T47D (cell line): ENCODE data around the gene USH1G.
A peak's percentile ranks its signal among the peaks of the same experiment; 100 is the strongest.

Source experiments
- DNase-seq, 2 experiments: peaks; one replicate each; pipeline versions ENCODE4 v3.0.0 to v3.0.0-alpha.2; 2011 to 2012; ENCODE audit warnings: low read depth in 1 of 2, low spot score in 1 of 2
- JUND ChIP-seq: IDR thresholded peaks from 2 replicates; pipeline ENCODE4 v1.6.1; 2012; ENCODE audit warnings: low read depth
- in situ Hi-C: cut with HindIII; loops from 2 replicates; pipeline ENCODE4 v1.10.0; 2016; ENCODE audit warnings: low sequenced_read_pairs, low pct_unique_long_range_greater_than_20kb

The USH1G gene

DNA sequence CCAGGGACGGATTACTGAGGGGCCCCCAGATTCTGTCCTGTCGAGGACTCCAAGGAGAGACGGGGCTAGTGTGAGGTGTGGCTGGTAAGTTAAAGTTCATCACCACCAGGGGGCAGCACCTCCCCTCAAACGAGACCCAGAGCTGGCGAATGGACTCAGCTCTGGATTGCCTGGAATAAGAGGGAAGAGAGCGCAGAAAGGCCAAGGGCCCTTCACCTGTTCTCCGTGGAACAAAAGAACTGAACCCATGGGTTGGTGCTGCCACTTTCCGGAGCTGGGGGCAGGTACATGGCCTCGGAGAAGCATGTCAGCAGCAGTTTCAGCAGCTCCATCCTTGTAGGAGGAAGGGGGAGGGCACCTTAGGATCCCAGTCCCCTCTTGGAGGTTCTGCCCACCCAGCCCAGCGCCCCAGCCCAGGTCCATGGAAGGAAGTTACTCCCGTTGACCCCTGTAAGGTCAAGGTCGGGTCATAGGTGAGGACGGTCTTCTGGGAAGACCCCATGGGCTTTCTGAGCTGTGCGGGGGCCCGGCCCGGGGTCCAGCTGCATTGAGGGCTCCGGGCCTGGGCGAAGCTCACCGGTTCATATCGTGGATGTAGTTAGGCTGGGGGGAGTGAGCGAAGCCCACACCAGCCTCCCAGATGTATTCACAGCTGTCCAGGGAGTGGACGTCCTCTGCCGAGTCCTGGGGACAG lies 38.7 kb upstream of the USH1G start:
- TF ChIP-seq JUND = no peak
- in situ Hi-C loops = no loop called here
- DNase-seq = peak; percentile 94 to 96

DNA sequence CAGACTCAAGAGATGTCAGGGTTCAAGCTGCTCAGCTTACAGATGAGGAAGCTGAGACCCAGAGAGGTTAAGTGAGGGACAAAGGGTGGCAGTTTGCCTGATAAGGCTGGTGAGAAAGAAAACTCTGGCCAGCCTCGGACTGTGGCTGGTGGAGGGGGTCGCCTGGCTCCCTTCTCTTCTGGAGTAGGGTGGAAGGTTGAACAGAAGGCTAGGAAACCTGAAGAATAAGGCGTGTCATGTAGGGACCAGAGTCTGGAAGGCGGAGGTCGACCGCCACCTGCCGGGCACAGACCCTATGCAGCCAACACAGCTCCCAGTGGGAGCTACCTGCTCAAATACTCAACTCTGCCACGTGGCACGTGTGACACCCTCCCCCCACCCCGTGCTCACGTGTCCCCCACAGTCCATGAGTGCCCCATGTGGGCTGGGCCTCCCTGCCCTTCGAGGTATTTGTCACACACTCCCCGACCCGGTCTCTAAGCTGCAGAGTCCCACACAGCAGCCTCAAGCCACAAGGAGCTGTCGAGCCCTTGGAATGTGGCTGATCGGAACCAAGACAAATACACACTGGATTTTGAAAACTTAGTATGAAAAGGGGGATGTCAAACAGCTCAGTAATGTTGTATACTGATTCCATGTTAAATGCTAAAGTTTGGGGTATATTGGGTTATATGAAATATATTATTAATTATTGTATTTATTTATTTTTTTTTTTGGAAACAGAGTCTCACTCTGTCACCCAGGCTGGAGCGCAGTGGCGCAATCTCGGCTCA lies 37.7 kb upstream of the USH1G start:
- no peak for TF ChIP-seq JUND
- in situ Hi-C loops = no loop called here
- DNase-seq = peak in 1 of 2 experiments; percentile 47

DNA sequence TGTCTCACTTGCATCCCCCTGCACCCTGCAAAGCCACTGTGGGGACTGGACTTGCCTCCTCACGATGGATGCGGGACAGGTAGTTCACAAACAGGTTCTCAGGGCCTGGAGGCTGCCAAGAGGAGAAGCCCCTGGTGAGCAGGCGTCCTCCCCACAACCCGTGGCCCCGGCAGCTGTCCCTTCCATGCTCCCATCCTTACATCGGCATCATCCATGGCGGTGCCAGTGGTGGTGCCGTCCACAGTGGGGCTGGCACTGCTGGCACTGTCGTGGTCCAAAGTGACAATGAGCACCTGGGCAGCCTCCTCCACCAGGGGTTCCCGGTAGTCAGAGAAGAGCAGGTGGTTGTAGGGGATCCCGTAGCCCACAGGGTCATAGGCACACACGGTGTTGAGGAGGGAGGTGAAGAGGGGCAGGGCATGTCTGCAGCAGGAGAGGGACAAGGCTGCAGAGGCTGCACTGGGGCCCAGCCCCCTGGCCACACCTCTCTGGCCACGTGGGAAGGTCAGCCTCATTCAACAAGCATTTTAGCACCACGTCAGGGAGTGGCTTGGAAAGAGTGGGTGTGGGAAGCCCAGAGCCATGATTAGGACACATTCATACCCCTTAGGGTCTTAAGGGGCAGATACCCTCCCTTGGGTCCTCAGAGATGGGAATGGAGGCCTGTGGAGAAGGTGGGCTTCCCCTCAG lies 36.9 kb upstream of the USH1G start:
- in situ Hi-C loops = no loop called here
- peak in 1 of 2 experiments; percentile 52 for DNase-seq
- no peak for TF ChIP-seq JUND

DNA sequence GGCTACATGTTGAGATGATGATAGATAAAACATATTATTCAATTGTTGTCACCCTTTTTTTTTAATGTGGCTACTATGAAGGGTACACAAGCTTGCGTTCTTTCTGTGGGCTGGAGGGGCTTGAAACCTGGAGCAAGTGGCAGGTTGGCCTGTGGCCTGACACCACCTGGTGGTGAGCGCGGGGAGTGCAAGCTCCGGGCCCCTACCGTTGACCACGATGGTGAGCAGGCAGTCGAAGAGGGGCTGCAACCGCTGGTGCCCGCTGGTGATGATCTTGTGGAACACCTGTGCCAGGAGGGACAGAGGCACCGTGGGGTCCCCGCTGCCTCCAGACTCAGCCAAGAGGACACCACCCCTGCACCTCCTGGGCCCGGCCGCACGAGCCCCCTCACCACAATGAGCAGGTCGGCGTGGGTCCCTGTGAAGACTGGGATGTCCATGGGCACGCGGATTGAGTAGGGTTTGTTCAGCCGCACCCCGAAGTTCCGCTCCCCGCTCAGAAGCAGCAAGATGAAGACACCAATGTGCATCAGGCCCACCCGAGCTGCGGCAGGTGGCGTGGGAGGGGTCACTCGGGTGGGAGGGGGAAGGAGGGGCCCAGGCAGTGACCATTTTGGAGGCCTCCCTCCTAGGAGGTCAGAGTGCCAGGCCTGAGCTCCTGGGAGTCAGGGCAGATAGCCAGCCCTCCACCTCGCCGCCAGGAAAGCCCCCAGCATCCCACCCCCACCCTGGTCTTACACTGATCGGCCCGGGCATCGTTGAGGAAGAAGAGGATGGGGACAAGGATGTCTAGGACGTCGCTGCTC lies 35.1 kb upstream of the USH1G start:
- DNase-seq = peak; percentile 66 to 88
- in situ Hi-C loops = no loop called here
- TF ChIP-seq JUND = no peak

DNA sequence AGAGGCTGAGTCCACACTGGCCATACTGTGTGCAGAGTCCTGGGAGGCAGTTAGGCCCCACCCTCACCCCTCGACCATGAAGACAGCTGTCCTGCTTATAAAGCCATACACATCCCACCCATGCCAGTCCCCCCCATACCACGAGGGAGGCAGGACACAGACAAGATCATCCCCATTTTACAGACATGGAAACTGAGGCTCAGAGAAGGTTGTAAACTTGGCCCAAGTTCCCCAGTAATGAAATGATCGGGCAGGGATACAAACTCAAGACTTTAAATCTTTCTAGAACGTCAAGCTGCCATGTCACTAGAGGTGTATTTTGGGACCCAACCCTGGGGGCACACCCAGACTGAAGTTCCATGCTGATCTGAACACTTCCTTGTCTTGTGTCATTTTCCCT lies 33.0 kb upstream of the USH1G start:
- DNase-seq = no peak
- in situ Hi-C loops = no loop called here
- no peak for TF ChIP-seq JUND

DNA sequence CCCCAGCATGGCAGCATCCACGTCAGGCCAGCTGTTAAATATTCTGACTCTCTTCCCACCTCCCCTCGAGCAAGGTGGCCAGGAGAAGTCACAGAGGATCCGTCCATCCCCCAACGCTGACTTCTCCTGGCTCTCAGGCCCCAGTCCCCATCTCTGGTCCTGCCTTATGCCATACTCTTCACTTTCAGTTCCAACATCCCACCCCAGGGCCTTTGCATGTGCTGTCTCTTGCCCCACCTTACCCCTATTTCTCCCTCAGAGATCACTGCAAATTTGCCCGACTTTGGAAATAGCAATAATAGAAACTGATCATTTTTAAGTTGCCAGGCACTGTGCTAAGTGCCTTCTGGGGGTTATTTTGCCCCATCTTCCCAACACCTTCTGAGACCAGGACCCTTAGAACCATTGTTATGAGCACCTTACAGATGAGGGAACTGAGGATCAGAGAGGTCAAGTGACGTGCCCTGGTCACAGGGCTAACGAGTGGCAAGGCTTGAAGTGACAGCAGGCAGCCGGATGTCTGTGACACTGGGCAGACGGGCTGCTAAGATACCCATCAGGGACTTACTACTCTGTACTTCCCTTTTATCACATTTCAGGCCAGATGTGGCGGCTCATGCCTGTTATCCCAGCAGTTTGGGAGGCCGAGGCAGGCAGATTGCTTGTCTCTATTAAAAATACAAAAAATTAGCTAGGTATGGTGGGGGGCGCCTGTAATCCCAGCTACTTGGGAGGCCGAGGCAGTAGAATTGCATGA lies 31.8 kb upstream of the USH1G start:
- in situ Hi-C loops = no loop called here
- no peak for DNase-seq
- no peak for TF ChIP-seq JUND

DNA sequence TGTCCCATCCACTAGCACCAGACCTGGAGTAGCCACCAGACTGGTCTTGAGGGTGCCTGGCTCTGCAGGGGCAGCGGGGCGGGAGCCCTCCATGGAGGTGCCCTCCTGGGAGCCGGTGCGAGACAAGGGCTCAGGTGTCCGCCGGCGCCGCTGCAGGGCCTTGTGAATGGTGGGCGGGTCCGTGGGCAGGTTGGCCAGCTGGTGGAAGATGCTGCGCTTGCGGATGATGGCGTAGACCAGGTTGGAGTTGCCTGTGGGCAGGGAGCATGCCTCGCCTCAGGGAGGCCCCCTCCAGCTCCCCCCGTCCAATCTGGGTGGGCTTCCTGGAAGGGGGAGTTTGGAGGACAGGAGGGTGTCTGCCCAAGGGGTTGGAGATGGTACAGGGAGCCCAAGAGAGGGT lies 31.1 kb upstream of the USH1G start:
- in situ Hi-C loops = no loop called here
- DNase-seq = no peak
- no peak for TF ChIP-seq JUND

DNA sequence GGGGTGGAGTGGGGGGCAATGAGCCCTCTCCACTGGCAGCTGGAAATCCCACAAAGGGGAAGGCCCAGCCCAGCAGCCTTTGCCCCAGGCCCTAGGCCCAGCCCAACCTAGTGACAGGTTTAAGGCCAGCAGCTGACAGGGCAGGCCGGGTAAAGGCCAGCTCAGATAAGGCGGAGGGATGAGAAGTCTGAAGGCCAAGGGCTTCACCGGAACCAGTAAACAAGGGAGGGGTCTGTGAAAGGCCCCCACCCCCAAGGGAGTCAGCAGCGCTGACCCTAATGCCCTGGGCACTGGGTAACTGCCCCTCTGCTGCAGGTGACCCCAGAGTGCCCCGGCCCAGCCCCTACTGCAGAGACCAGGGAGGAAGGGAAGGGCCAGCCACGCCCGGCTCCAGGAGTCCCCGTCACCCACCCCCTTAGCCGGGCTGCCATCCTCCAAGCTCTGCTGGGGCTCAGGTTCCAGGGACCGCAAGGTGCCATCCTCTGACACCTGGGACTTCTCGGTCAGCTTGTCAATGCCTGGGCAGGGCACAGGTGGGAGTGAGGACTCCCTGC lies 30.2 kb upstream of the USH1G start:
- in situ Hi-C loops = no loop called here
- TF ChIP-seq JUND = no peak
- DNase-seq = no peak

DNA sequence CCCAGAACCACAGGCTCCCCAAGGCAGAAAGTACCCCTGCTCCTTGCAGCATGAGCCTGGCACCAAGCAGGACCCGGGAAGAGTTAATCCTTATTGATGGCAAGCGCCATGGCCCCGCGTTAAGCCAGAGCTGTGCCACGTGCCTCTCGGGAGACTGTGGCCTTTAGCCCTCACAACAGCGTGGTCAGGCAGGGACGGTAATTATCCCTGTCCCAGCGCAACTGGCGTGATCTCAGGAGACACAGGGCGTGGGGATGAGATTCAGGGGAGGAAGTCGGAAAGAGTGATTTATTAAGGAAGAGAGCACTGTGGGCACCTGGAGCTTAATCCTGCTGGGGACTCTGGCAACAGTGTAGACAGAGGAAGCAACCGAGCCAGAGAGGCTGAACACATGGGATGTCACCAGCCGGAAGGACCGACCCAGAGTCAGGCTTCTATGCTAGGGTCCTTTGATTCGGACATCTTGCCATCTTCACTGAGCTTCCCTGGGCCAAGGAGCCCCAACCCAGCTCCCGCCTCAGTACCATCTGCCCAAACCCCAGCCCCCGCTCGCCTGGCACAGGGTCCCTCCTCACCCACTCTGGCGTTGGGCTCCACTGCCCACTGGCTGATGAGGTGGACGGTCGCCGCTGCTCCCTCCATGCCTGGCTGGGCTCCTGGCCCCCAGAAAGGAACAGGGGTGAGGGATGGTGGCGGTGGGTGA lies 29.5 kb upstream of the USH1G start:
- DNase-seq = no peak
- in situ Hi-C loops = no loop called here
- no peak for TF ChIP-seq JUND

DNA sequence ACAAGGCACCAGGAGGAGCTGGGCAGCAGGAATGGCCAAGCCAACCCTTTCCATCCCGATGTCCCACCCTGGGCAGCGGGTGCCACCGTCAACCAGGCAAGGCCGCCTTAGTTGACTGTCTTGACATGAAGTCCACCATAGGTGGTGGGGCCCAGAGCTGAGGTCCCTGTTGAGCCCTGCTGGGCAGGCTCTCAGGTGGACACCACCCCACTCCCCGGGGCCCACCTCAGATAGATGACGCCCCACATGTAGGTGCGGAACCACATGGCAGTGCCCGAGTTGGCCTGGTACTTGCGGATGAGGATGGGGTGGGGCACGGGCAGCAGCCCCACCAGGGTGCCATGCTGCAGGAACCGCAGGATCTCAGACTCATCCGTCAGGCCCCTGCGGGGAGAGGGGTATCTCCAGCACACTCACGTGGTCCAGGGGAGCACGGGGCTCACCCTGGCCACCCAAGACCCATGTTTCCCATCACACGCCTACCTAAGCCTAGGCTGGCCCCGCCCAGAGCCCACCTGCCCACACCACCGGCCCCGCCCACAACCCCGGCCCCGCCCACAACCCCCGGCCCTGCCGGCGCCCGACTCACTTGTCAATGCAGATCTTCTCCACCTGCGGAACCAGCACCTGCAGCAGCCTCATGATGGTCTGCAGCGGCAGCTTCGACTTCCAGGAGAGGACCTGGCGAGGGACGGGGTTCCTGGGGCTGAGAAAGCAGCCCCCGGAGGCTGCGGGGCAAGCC lies 28.8 kb upstream of the USH1G start:
- in situ Hi-C loops = no loop called here
- TF ChIP-seq JUND = no peak
- DNase-seq = no peak
